ENCODE data around the gene PTPRD.

The PTPRD gene

GRCh38 chr9:10045598-10045997, 567.2 kb downstream of the PTPRD start:
- no peak for DNase-seq

GRCh38 chr9:10041726-10042229, 571.0 kb downstream of the PTPRD start:
- DNase-seq: no peak

- no peak for DNase-seq
Observed at GRCh38 chr9:10036095-10036494, 576.7 kb downstream of the PTPRD start.

GRCh38 chr9:10032166-10032565, 580.6 kb downstream of the PTPRD start:
- DNase-seq: no peak

GRCh38 chr9:10026443-10026984, 586.3 kb downstream of the PTPRD start:
- no peak for DNase-seq

- DNase-seq: no peak
Observed at GRCh38 chr9:10015755-10016154, 597.0 kb downstream of the PTPRD start.

- no peak for DNase-seq
Observed at GRCh38 chr9:10014889-10015288, 597.9 kb downstream of the PTPRD start.

GRCh38 chr9:10009401-10009800, 603.4 kb downstream of the PTPRD start:
- no peak for DNase-seq

GRCh38 chr9:10008101-10008799, 604.6 kb downstream of the PTPRD start:
- no peak for DNase-seq

GRCh38 chr9:10007356-10007755, 605.4 kb downstream of the PTPRD start:
- no peak for DNase-seq

- no peak for DNase-seq
Observed at GRCh38 chr9:10005206-10005605, 607.6 kb downstream of the PTPRD start.

GRCh38 chr9:10003047-10003446, 609.8 kb downstream of the PTPRD start:
- no peak for DNase-seq

GRCh38 chr9:10000669-10001068, 612.1 kb downstream of the PTPRD start:
- no peak for DNase-seq

GRCh38 chr9:9998491-9999287, 614.1 kb downstream of the PTPRD start:
- DNase-seq: no peak

GRCh38 chr9:9997585-9997984, 615.2 kb downstream of the PTPRD start:
- DNase-seq: no peak

GRCh38 chr9:9996259-9996658, 616.5 kb downstream of the PTPRD start:
- no peak for DNase-seq

GRCh38 chr9:9992936-9993335, 619.9 kb downstream of the PTPRD start:
- no peak for DNase-seq

- no peak for DNase-seq
Observed at GRCh38 chr9:9973062-9973461, 639.7 kb downstream of the PTPRD start.

- no peak for DNase-seq
Observed at GRCh38 chr9:9970514-9970913, 642.3 kb downstream of the PTPRD start.

GRCh38 chr9:9963841-9964240, 649.0 kb downstream of the PTPRD start:
- DNase-seq: no peak

GRCh38 chr9:9961934-9962333, 650.9 kb downstream of the PTPRD start:
- DNase-seq: no peak

GRCh38 chr9:9961487-9961886, 651.3 kb downstream of the PTPRD start:
- no peak for DNase-seq

GRCh38 chr9:9951556-9952160, 661.1 kb downstream of the PTPRD start:
- DNase-seq: no peak

All from effector CD8-positive, alpha-beta T cell (primary cell).